ENCODE results near the gene IL34.

DNA sequence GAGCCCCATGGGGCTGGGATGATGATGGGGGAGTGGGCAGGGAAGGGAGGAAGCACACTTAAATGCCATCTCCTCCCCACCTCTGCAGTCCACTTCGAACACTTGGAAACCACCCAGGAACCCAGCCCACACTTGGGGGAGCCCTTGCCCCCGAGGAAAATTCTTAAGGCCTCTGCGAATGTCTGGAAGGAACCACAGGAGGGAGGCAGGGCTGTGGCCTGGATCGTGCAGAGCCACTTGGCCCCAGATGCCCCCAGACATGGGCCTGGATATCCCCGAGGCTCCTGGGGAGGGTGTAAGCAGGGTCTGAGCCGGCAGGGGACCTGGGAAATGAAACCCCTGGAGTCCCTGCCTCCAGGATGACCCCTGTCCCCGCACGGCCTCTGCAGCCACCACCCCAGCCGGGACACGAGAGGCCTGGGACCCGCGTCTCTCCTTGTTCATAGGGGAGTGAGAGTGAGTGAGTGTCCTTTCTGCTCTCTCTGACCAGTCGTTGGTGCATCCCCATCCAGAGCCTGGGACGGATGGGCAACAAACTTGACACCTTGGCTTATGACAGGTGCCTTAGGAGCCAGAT, 51.3 kb downstream of the IL34 start:
- TF ChIP-seq, protein P1, sequence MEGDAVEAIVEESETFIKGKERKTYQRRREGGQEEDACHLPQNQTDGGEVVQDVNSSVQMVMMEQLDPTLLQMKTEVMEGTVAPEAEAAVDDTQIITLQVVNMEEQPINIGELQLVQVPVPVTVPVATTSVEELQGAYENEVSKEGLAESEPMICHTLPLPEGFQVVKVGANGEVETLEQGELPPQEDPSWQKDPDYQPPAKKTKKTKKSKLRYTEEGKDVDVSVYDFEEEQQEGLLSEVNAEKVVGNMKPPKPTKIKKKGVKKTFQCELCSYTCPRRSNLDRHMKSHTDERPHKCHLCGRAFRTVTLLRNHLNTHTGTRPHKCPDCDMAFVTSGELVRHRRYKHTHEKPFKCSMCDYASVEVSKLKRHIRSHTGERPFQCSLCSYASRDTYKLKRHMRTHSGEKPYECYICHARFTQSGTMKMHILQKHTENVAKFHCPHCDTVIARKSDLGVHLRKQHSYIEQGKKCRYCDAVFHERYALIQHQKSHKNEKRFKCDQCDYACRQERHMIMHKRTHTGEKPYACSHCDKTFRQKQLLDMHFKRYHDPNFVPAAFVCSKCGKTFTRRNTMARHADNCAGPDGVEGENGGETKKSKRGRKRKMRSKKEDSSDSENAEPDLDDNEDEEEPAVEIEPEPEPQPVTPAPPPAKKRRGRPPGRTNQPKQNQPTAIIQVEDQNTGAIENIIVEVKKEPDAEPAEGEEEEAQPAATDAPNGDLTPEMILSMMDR (IDR thresholded peaks at IDR 0.05; ENCODE audit: borderline replicate concordance, extremely low read depth, low read length, poor library complexity, severe bottlenecking): no peak
- no peak for TF ChIP-seq EZH2 (IDR thresholded peaks at IDR 0.05; ENCODE audit: borderline replicate concordance, low read depth, low read length, severe bottlenecking)
